ENCODE measurements around the gene VARS2. TPM values are rescaled to one million over a fixed set of nuclear protein-coding genes. Genes with fewer than 3 reads are reported as not detected.
"Not testable (repeated sequence)": the region's sequence is repeated elsewhere in the genome, so short reads cannot be mapped to it uniquely, and the experiment has no call there.

VARS2 gene
- total and polyA plus RNA-seq, 2 donors (not counting 1 experiment from before 2014, with no cell fraction given), result 27.1 to 41.6 TPM

DNA sequence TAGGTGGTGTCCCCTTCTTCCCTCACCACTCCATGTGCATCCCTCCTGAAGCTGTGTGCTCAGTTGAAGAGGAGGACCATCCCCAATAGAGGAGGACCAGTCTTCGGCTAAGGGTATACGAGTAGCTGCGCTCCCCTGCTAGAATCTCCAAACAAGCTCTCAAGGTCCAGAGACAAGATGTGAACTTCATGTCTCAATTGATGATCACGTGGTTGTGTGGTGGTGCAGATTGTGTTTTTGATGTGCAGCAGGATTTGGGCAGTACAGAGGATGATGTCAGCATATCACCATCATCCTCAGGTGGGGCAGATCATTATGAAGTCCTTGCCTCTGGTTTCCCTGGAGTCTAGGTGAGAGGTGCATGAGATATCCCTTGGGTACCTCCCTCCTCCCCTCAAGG is 49.7 kb upstream of the VARS2 start:
- peaks cover 0 to 2% (median 0%) of the 10 kb centered on the region in 4 experiments for H3K27me3 ChIP-seq (replicated peaks in 1 of 4; ENCODE audit: control extremely low read depth in 1 of 4, control insufficient read depth in 3 of 4, insufficient read depth in 4 of 4, low read length in 3 of 4)
- no peak overlapping the region for H2AFZ ChIP-seq (ENCODE audit: insufficient read depth, low read depth, low read length, poor library complexity, severe bottlenecking)
- Mint-ChIP-seq H3K4me1 (no peaks in the 10 kb centered on the region), H3K27me3 (peaks cover 11% of the 10 kb centered on the region), H3K4me3 (no peak overlapping the region), H3K27ac (no peak overlapping the region), H3K9me3 (ENCODE audit: insufficient read depth) (peaks cover 8% of the 10 kb centered on the region)
- H3K4me3 ChIP-seq (ENCODE audit: control extremely low read depth in 1 of 5, extremely low read depth in 1 of 5, insufficient read depth in 1 of 5, low read depth in 2 of 5, low read length in 4 of 5), result no peak overlapping the region
- no peaks in the 10 kb centered on the region for H3K4me1 ChIP-seq (ENCODE audit: control insufficient read depth in 2 of 2, insufficient read depth in 2 of 2, low read length in 2 of 2)
- DNase-seq (no peak), ATAC-seq (ENCODE audit: low read depth) (no peak)
- H3K79me2 ChIP-seq (ENCODE audit: control insufficient read depth, insufficient read depth, low read length), result no peaks in the 10 kb centered on the region
- no peak overlapping the region for H3K9ac ChIP-seq (ENCODE audit: low read length)
- H4K20me1 ChIP-seq (ENCODE audit: control insufficient read depth, insufficient read depth, low read length, poor library complexity, severe bottlenecking), result no peaks in the 10 kb centered on the region
- no peak overlapping the region for H3K27ac ChIP-seq (ENCODE audit: low read length in 2 of 2)
- 100% methylated on average over 3 of the region's 4 CpGs for WGBS (ENCODE audit: insufficient coverage)
- TF ChIP-seq EZH2 (IDR thresholded peaks at IDR 0.05; ENCODE audit: borderline replicate concordance, insufficient read depth, low read depth, low read length, poor library complexity, severe bottlenecking), result no peak
- TF ChIP-seq, protein P1, sequence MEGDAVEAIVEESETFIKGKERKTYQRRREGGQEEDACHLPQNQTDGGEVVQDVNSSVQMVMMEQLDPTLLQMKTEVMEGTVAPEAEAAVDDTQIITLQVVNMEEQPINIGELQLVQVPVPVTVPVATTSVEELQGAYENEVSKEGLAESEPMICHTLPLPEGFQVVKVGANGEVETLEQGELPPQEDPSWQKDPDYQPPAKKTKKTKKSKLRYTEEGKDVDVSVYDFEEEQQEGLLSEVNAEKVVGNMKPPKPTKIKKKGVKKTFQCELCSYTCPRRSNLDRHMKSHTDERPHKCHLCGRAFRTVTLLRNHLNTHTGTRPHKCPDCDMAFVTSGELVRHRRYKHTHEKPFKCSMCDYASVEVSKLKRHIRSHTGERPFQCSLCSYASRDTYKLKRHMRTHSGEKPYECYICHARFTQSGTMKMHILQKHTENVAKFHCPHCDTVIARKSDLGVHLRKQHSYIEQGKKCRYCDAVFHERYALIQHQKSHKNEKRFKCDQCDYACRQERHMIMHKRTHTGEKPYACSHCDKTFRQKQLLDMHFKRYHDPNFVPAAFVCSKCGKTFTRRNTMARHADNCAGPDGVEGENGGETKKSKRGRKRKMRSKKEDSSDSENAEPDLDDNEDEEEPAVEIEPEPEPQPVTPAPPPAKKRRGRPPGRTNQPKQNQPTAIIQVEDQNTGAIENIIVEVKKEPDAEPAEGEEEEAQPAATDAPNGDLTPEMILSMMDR (IDR thresholded peaks at IDR 0.05), result no peak
- POLR2A ChIA-PET, result interaction anchor here (0.6 kb wide), 1 partner anchor 166 kb away, joined by 3 read pairs; no protein-coding TSS in a partner anchor
- intact Hi-C loops (cut with micrococcal nuclease), result no loop called here
- CTCF ChIA-PET, result interaction anchor here (0.9 to 1.4 kb wide), 2 partner anchors 41 to 215 kb away, joined by 3 read pairs; no protein-coding TSS in a partner anchor
- H3K4me2 ChIP-seq (replicated peaks; ENCODE audit: low read depth, low read length, poor library complexity, severe bottlenecking), result no peak overlapping the region
- no peaks in the 10 kb centered on the region for H3K36me3 ChIP-seq (replicated peaks in 1 of 2; ENCODE audit: control extremely low read depth in 1 of 2, control insufficient read depth in 1 of 2, extremely low read depth in 1 of 2, insufficient read depth in 2 of 2, low read length in 1 of 2)
- peaks cover 0 to 21% (median 18%) of the 10 kb centered on the region in 3 donors for H3K9me3 ChIP-seq (ENCODE audit: control extremely low read depth in 1 of 3, control insufficient read depth in 2 of 3, insufficient read depth in 1 of 3, low read length in 2 of 3)

DNA sequence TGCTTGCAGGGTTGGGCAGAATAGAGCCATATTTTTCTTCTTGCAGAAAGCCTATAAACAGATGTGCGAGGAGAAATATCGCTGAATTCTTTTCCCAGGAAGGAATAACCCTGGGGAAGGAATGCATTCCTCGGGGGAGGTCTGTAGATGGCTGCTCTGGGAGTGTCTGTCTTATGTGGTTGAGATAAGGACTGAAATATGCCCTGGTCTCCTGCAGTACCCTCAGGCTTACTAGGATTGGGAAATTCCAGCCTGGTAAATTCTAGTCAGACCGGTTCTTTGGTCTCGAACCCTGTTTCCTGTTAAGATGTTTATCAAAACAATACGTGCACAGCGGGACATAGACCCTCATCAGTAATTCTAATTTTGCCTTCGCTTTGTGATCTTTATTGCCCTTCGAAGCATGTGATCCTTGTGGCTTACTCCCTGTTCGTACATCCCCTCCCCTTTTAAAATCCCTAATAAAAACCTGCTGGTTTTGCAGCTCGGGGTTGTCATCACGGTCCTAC is 44.7 kb upstream of the VARS2 start:
- H3K4me3 Mint-ChIP-seq; H3K27ac ChIP-seq (ENCODE audit: low read length in 2 of 2): not testable (repeated sequence)

More for the DNA sequence above, 44.7 kb upstream of the VARS2 start:
- H3K9ac ChIP-seq (ENCODE audit: low read length); H4K20me1 ChIP-seq (ENCODE audit: control insufficient read depth, insufficient read depth, low read length, poor library complexity, severe bottlenecking); POLR2A ChIA-PET; H3K4me3 ChIP-seq (ENCODE audit: control extremely low read depth in 1 of 5, extremely low read depth in 1 of 5, insufficient read depth in 1 of 5, low read depth in 2 of 5, low read length in 4 of 5); H2AFZ ChIP-seq (ENCODE audit: insufficient read depth, low read depth, low read length, poor library complexity, severe bottlenecking); intact Hi-C loops (cut with micrococcal nuclease); H3K36me3 ChIP-seq (replicated peaks in 1 of 2; ENCODE audit: control extremely low read depth in 1 of 2, control insufficient read depth in 1 of 2, extremely low read depth in 1 of 2, insufficient read depth in 2 of 2, low read length in 1 of 2); ATAC-seq (ENCODE audit: low read depth); DNase-seq; H3K79me2 ChIP-seq (ENCODE audit: control insufficient read depth, insufficient read depth, low read length); H3K4me1 Mint-ChIP-seq; H3K27me3 Mint-ChIP-seq; H3K4me2 ChIP-seq (replicated peaks; ENCODE audit: low read depth, low read length, poor library complexity, severe bottlenecking); H3K27me3 ChIP-seq (replicated peaks in 1 of 4; ENCODE audit: control extremely low read depth in 1 of 4, control insufficient read depth in 3 of 4, insufficient read depth in 4 of 4, low read length in 3 of 4); CTCF ChIA-PET; H3K4me1 ChIP-seq (ENCODE audit: control insufficient read depth in 2 of 2, insufficient read depth in 2 of 2, low read length in 2 of 2); H3K27ac Mint-ChIP-seq: not testable (repeated sequence)
- WGBS (ENCODE audit: insufficient coverage), result 87% methylated on average over 10 of the region's 12 CpGs
- H3K9me3 ChIP-seq (ENCODE audit: control extremely low read depth in 1 of 3, control insufficient read depth in 2 of 3, insufficient read depth in 1 of 3, low read length in 2 of 3), result peaks cover 0 to 23% (median 17%) of the 10 kb centered on the region in 3 donors
- H3K9me3 Mint-ChIP-seq (ENCODE audit: insufficient read depth), result peaks cover 15% of the 10 kb centered on the region

Data from B cell (primary cell).